PC-3 (cell line): ENCODE results near the gene ZC3H4. TPM values are rescaled to one million over a fixed set of nuclear protein-coding genes. Genes with fewer than 3 reads are reported as not detected.

Experiments
- ATAC-seq: fragments of 200-7000 bp; cut with Tn5 transposase; 2 replicates; pipeline ENCODE4 v1.9.1; 2020; ENCODE audit warnings: mild to moderate bottlenecking, moderate library complexity
- BruUV-seq: library from RNA; stranded (reverse); fragments of 400-500 nt; replicated peaks from 2 replicates; lab custom pipeline; 2021; lab: Mats Ljungman, UMichigan
- CTCF ChIA-PET: fragments of 300-600 bp; sonication (Branson Sonifier 250); formaldehyde crosslinking; loops from one replicate; lab custom pipeline; 2022; ENCODE audit warnings: antibody characterized with exemption; lab: Charles Lee
- POLR2A ChIA-PET: fragments of 300-600 bp; sonication (Branson Sonifier 250); formaldehyde crosslinking; loops from one replicate; lab custom pipeline; 2022; ENCODE audit warnings: antibody characterized with exemption; ENCODE audit not compliant: unreplicated experiment; lab: Charles Lee
- DNase-seq: peaks from one replicate; pipeline ENCODE4 v3.0.0-alpha.2; 2015
- H2AFZ ChIP-seq: fragments of 300-600 bp; sonication (generic); 2 replicates; pipeline ENCODE4 v1.6.0; 2016; ENCODE audit warnings: antibody characterized with exemption, low read length
- H3F3A ChIP-seq: fragments of 300-600 bp; sonication (generic); one replicate; pipeline ENCODE4 v1.6.0; 2017; ENCODE audit warnings: antibody characterized with exemption, low read length, control low read depth, mild to moderate bottlenecking; ENCODE audit not compliant: unreplicated experiment
- H3K27ac ChIP-seq: fragments of 300-600 bp; sonication (generic); 2 replicates; pipeline ENCODE4 v1.5.1; 2016; ENCODE audit warnings: mild to moderate bottlenecking, low read length
- H3K27me3 ChIP-seq: fragments of 300-600 bp; sonication (generic); 2 replicates; pipeline ENCODE4 v1.6.1; 2016; ENCODE audit warnings: low read length, mixed read lengths
- H3K36me3 ChIP-seq: fragments of 300-600 bp; sonication (generic); 2 replicates; pipeline ENCODE4 v1.6.1; 2016; ENCODE audit warnings: low read depth, mixed run types, low read length, mixed read lengths
- H3K4me1 ChIP-seq: fragments of 300-600 bp; sonication (generic); 2 replicates; pipeline ENCODE4 v1.5.1; 2016; ENCODE audit warnings: low read length; ENCODE audit not compliant: insufficient read depth
- H3K4me2 ChIP-seq: fragments of 300-600 bp; sonication (generic); 2 replicates; pipeline ENCODE4 v1.6.0; 2016; ENCODE audit warnings: low read length
- H3K4me3 ChIP-seq: fragments of 300-600 bp; sonication (generic); 2 replicates; pipeline ENCODE4 v1.5.1; 2016; ENCODE audit warnings: mild to moderate bottlenecking, low read length, mixed read lengths
- H3K79me2 ChIP-seq: fragments of 300-600 bp; sonication (generic); 2 replicates; pipeline ENCODE4 v1.6.1; 2017; ENCODE audit warnings: low read length, mixed read lengths
- H3K9ac ChIP-seq: fragments of 300-600 bp; sonication (generic); 2 replicates; pipeline ENCODE4 v1.6.0; 2016; ENCODE audit warnings: mild to moderate bottlenecking, low read length
- H3K9me2 ChIP-seq: fragments of 300-600 bp; sonication (generic); replicated peaks from 2 replicates; pipeline ENCODE4 v1.6.1; 2016; ENCODE audit warnings: mixed run types, low read length, mixed read lengths
- H3K9me3 ChIP-seq: fragments of 300-600 bp; sonication (generic); 2 replicates; pipeline ENCODE4 v1.6.1; 2016; ENCODE audit warnings: low read length, mixed read lengths
- H4K20me1 ChIP-seq: fragments of 300-600 bp; sonication (generic); 2 replicates; pipeline ENCODE4 v1.6.1; 2016; ENCODE audit warnings: low read length, mixed read lengths
- EZH2 ChIP-seq: fragments of 300-600 bp; sonication (generic); IDR thresholded peaks from one replicate; pipeline ENCODE4 v1.6.1; 2017; ENCODE audit warnings: antibody characterized with exemption, mild to moderate bottlenecking, low read length; ENCODE audit not compliant: unreplicated experiment
- EZH2phosphoT487 ChIP-seq: fragments of 300-600 bp; sonication (generic); IDR thresholded peaks from 2 replicates; pipeline ENCODE4 v1.6.1; 2018; ENCODE audit warnings: mild to moderate bottlenecking, antibody characterized with exemption, low read length, borderline replicate concordance
- intact Hi-C: fragments of 100-400 bp; cut with micrococcal nuclease; formaldehyde crosslinking; loops from 2 replicates; pipeline ENCODE4 v1.9.0; 2023
- total RNA-seq: library from RNA; depleted of rRNA; stranded (reverse); fragments of >200 nt; gene quantifications from 2 replicates; pipeline ENCODE4 v1.2.3, GENCODE V29; 2014
- TF ChIP-seq, protein P1 (sequence below): fragments of 300-600 bp; sonication (generic); conservative IDR thresholded peaks from 2 replicates; pipeline ENCODE4 v1.5.1; 2017; ENCODE audit warnings: antibody characterized with exemption, low read depth, mild to moderate bottlenecking, low read length

ZC3H4 gene
- total RNA-seq, 1 experiment from 2014 or later, result 13.4 TPM

DNA sequence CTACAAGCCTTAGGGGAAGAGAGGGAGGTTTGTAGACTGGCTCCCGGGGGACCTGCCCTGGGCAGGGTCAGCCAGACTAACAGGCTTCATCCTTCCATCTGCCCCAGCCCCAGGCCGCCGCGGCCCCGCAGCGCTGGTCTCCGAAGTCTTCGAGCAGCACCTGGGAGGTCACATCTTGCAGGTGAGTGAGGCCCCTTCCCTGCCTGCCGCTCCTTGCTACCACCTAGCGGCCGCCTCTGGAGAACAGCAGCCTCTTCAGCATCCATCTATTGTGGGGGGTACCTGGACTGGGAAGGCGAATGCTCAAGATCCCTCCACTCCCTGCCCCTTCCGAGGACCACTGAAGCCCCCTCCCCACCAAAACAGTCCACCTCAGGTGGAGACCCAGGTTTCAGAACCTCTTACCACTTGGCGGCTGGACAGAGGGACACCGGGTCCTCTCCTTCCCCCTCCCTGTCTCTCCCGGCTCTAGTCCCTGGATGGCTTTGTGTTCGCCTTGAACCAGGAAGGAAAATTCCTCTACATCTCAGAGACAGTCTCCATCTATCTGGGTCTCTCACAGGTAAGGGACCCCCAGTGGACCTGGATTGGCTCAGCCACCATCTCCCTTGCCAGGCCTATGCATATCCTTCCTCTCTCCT lies 81.3 kb downstream of the ZC3H4 start:
- H3K4me1 ChIP-seq, result peaks cover 7% of the 10 kb centered on the region; the same call in 1 of the 2 replicates
- intact Hi-C loops, result loop anchor here (1.0 kb wide), 1 partner anchor 19 kb away; no protein-coding TSS in a partner anchor
- no TSS peak for BruUV-seq
- H3K9ac ChIP-seq, result no peak overlapping the region
- H3K4me3 ChIP-seq, result no peak overlapping the region
- H3K4me2 ChIP-seq, result peak overlapping the region; percentile 44; the same call in 1 of the 2 replicates
- no peaks in the 10 kb centered on the region for H3K79me2 ChIP-seq
- no peaks in the 10 kb centered on the region for H3K9me2 ChIP-seq
- H3K36me3 ChIP-seq, result no peaks in the 10 kb centered on the region
- TF ChIP-seq, protein P1, sequence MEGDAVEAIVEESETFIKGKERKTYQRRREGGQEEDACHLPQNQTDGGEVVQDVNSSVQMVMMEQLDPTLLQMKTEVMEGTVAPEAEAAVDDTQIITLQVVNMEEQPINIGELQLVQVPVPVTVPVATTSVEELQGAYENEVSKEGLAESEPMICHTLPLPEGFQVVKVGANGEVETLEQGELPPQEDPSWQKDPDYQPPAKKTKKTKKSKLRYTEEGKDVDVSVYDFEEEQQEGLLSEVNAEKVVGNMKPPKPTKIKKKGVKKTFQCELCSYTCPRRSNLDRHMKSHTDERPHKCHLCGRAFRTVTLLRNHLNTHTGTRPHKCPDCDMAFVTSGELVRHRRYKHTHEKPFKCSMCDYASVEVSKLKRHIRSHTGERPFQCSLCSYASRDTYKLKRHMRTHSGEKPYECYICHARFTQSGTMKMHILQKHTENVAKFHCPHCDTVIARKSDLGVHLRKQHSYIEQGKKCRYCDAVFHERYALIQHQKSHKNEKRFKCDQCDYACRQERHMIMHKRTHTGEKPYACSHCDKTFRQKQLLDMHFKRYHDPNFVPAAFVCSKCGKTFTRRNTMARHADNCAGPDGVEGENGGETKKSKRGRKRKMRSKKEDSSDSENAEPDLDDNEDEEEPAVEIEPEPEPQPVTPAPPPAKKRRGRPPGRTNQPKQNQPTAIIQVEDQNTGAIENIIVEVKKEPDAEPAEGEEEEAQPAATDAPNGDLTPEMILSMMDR, result peak; percentile 77
- TF ChIP-seq EZH2phosphoT487, result no peak
- ATAC-seq (peak; percentile 17; the same call in 1 of the 2 replicates), DNase-seq (peak; percentile 56)
- no peaks in the 10 kb centered on the region for H3F3A ChIP-seq
- no peaks in the 10 kb centered on the region for H4K20me1 ChIP-seq
- H2AFZ ChIP-seq, result no peak overlapping the region
- CTCF ChIA-PET, result no interaction called here
- H3K9me3 ChIP-seq, result no peaks in the 10 kb centered on the region
- no peak overlapping the region for H3K27ac ChIP-seq
- H3K27me3 ChIP-seq, result peaks cover 12% of the 10 kb centered on the region
- POLR2A ChIA-PET, result no interaction called here

- no peaks in the 10 kb centered on the region for H3K79me2 ChIP-seq
- no peaks in the 10 kb centered on the region for H3K36me3 ChIP-seq
- POLR2A ChIA-PET, result no interaction called here
- H3K27ac ChIP-seq, result no peak overlapping the region
- H2AFZ ChIP-seq, result no peak overlapping the region
- no peak overlapping the region for H3K4me2 ChIP-seq
- DNase-seq, result no peak
- no peaks in the 10 kb centered on the region for H3K9me3 ChIP-seq
- no peaks in the 10 kb centered on the region for H3K9me2 ChIP-seq
- CTCF ChIA-PET, result no interaction called here
- TF ChIP-seq EZH2phosphoT487 (no peak), EZH2 (no peak)
- TF ChIP-seq, protein P1, result no peak
- peaks cover 16% of the 10 kb centered on the region for H3K27me3 ChIP-seq
- H4K20me1 ChIP-seq, result no peaks in the 10 kb centered on the region
- no peak for ATAC-seq
- no peaks in the 10 kb centered on the region for H3F3A ChIP-seq
- H3K9ac ChIP-seq, result no peak overlapping the region
- no peak overlapping the region for H3K4me3 ChIP-seq
- no peaks in the 10 kb centered on the region for H3K4me1 ChIP-seq
- BruUV-seq, result no TSS peak
- intact Hi-C loops, result no loop called here
Observed at GRCh38 chr19:47028195-47028601, 85.4 kb downstream of the ZC3H4 start.

DNA sequence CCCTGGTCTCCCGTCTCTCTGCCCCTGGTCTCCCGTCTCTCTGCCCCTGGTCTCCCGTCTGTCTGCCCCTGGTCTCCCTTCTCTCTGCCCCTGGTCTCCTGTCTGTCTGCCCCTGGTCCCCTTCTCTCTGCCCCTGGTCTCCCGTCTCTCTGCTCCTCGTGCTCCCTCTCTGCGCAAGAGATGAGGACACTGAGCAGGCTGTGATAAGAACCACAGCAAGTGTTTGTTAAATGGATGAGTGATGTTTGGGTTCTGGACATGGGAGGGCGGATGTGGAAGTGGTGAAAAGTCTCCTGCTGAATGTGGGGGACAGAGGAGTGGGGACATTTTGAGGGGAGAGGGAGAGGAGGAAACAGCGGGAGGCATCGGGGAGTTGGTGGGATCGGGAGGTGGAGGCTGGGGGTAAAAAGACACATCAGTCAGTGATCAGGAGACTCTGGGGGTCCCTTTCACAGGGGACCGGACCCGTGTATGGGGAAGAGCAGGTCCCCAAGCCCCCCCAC lies 85.9 kb downstream of the ZC3H4 start:
- Histone ChIP-seq H3K36me3 (no peaks in the 10 kb centered on the region), H3K4me3 (no peak overlapping the region), H3K9me3 (no peaks in the 10 kb centered on the region), H2AFZ (no peak overlapping the region), H3K79me2 (no peaks in the 10 kb centered on the region), H3K4me1 (no peaks in the 10 kb centered on the region), H3K9me2 (no peaks in the 10 kb centered on the region), H3F3A (no peaks in the 10 kb centered on the region), H3K9ac (no peak overlapping the region), H4K20me1 (no peaks in the 10 kb centered on the region), H3K27ac (no peak overlapping the region), H3K27me3 (peaks cover 22% of the 10 kb centered on the region), H3K4me2 (no peak overlapping the region)
- TF ChIP-seq EZH2 (peak; percentile 36), EZH2phosphoT487 (no peak)
- ATAC-seq (no peak), DNase-seq (no peak)
- intact Hi-C loops, result no loop called here
- CTCF ChIA-PET, result no interaction called here
- POLR2A ChIA-PET, result no interaction called here
- no TSS peak for BruUV-seq
